Mesodermal cell (in vitro differentiated cells): Measurements from ENCODE around the gene HMGXB3.
"Not testable (repeated sequence)": the region's sequence is repeated elsewhere in the genome, so short reads cannot be mapped to it uniquely, and the experiment has no call there.

ENCODE experiments used
- H3K27ac ChIP-seq: 2 replicates; pipeline ENCODE4 v1.7.0; 2013; ENCODE audit warnings: mild to moderate bottlenecking, low read depth, low read length, moderate library complexity; ENCODE audit not compliant: severe bottlenecking
- H3K36me3 ChIP-seq: 2 replicates; pipeline ENCODE4 v1.7.1; 2013; ENCODE audit warnings: mild to moderate bottlenecking, low read length, moderate library complexity; ENCODE audit not compliant: control insufficient read depth, insufficient read depth
- H3K4me1 ChIP-seq: one replicate; pipeline ENCODE4 v1.7.1; 2013; ENCODE audit warnings: mild to moderate bottlenecking, low read length; ENCODE audit not compliant: insufficient read depth, control insufficient read depth, poor library complexity, severe bottlenecking
- H3K4me3 ChIP-seq: 2 replicates; pipeline ENCODE4 v1.7.0; 2013; ENCODE audit warnings: low read length, control low read depth, mild to moderate bottlenecking; ENCODE audit not compliant: insufficient read depth, poor library complexity, severe bottlenecking; ENCODE audit errors: extremely low read depth
- H3K9me3 ChIP-seq: 2 replicates; pipeline ENCODE4 v1.7.1; 2013; ENCODE audit warnings: mild to moderate bottlenecking, low read length, moderate library complexity; ENCODE audit not compliant: control insufficient read depth
- WGBS, 2 experiments: methylation state at CpG; one replicate each; pipeline ENCODE4 v1.1.5; 2013; ENCODE audit warnings: missing lambda C conversion rate in 2 of 2; ENCODE audit not compliant: insufficient coverage in 2 of 2; 5-methylcytosine and 5-hydroxymethylcytosine counted together

HMGXB3 gene

GRCh38 chr5:150078802-150079689 lies 78.5 kb downstream of the HMGXB3 start:
- no peak overlapping the region for H3K27ac ChIP-seq
- H3K9me3 ChIP-seq = no peaks in the 10 kb centered on the region
- no peak overlapping the region for H3K4me3 ChIP-seq
- peaks cover 7% of the 10 kb centered on the region for H3K4me1 ChIP-seq
- 89 to 96% methylated on average over 5 to 6 of the region's 7 CpGs for WGBS, 2 experiments
- no peaks in the 10 kb centered on the region for H3K36me3 ChIP-seq

- no peaks in the 10 kb centered on the region for H3K9me3 ChIP-seq
- H3K27ac ChIP-seq = no peak overlapping the region
- WGBS, 2 experiments = 90 to 97% methylated on average over 14 to 17 of the region's 19 CpGs
- H3K4me3 ChIP-seq = no peak overlapping the region
- no peaks in the 10 kb centered on the region for H3K36me3 ChIP-seq
- peaks cover 7% of the 10 kb centered on the region for H3K4me1 ChIP-seq
These were observed 79.4 kb downstream of the HMGXB3 start for GRCh38 chr5:150079909-150080461.

GRCh38 chr5:150080696-150081435 lies 80.3 kb downstream of the HMGXB3 start:
- Histone ChIP-seq H3K36me3 (no peaks in the 10 kb centered on the region), H3K9me3 (no peaks in the 10 kb centered on the region), H3K4me1 (peaks cover 7% of the 10 kb centered on the region), H3K4me3 (no peak overlapping the region), H3K27ac (no peak overlapping the region)
- 90 to 94% methylated on average over 11 to 14 of the region's 15 CpGs for WGBS, 2 experiments

GRCh38 chr5:150081541-150082283 lies 81.2 kb downstream of the HMGXB3 start:
- Histone ChIP-seq H3K27ac (peak overlapping the region; percentile 23), H3K36me3 (no peaks in the 10 kb centered on the region), H3K4me1 (peaks cover 7% of the 10 kb centered on the region), H3K4me3 (no peak overlapping the region), H3K9me3 (no peaks in the 10 kb centered on the region)
- WGBS, 2 experiments = 29 to 37% methylated on average over 10 to 12 of the region's 15 CpGs

- Histone ChIP-seq H3K27ac (no peak overlapping the region), H3K9me3 (no peaks in the 10 kb centered on the region), H3K4me3 (no peak overlapping the region), H3K36me3 (no peaks in the 10 kb centered on the region), H3K4me1 (peaks cover 7% of the 10 kb centered on the region)
- WGBS, 2 experiments = 49 to 51% methylated on average over 3 of the region's 3 CpGs
These were observed 81.8 kb downstream of the HMGXB3 start for GRCh38 chr5:150082374-150082773.

- H3K36me3 ChIP-seq = no peaks in the 10 kb centered on the region
- peaks cover 7% of the 10 kb centered on the region for H3K4me1 ChIP-seq
- H3K9me3 ChIP-seq = no peaks in the 10 kb centered on the region
- 95 to 97% methylated on average over 4 of the region's 6 CpGs for WGBS, 2 experiments
- no peak overlapping the region for H3K4me3 ChIP-seq
- H3K27ac ChIP-seq = no peak overlapping the region
These were observed 82.3 kb downstream of the HMGXB3 start for GRCh38 chr5:150082889-150083288.

GRCh38 chr5:150084754-150085153 lies 84.2 kb downstream of the HMGXB3 start:
- H3K4me3 ChIP-seq, H3K36me3 ChIP-seq, H3K4me1 ChIP-seq, H3K9me3 ChIP-seq, H3K27ac ChIP-seq: not testable (repeated sequence)
- 88 to 97% methylated on average over 5 to 6 of the region's 6 CpGs for WGBS, 2 experiments

GRCh38 chr5:150085191-150085912 lies 84.8 kb downstream of the HMGXB3 start:
- H3K4me1 ChIP-seq = peaks cover 7% of the 10 kb centered on the region
- H3K4me3 ChIP-seq = no peak overlapping the region
- no peaks in the 10 kb centered on the region for H3K9me3 ChIP-seq
- WGBS, 2 experiments = 61 to 91% methylated on average over 2 to 4 of the region's 7 CpGs
- no peaks in the 10 kb centered on the region for H3K36me3 ChIP-seq
- no peak overlapping the region for H3K27ac ChIP-seq

- no peaks in the 10 kb centered on the region for H3K9me3 ChIP-seq
- H3K27ac ChIP-seq = no peak within 1 kb of the TSS
- peaks cover 7% of the 10 kb centered on the region for H3K4me1 ChIP-seq
- 84 to 93% methylated on average over 8 to 9 of the region's 9 CpGs for WGBS, 2 experiments
- H3K36me3 ChIP-seq = no peaks in the 10 kb centered on the region
- no peak within 1 kb of the TSS for H3K4me3 ChIP-seq
These were observed 85.6 kb downstream of the HMGXB3 start, which contains the start of gene CSF1R for GRCh38 chr5:150085950-150086715. CSF1R (minus strand) TSS chr5:150086554; CDS start chr5:150086427, 127 bp downstream.
